Panc1 (cell line): ENCODE data around the gene BBX. TPM values are rescaled to one million over a fixed set of nuclear protein-coding genes. Genes with fewer than 3 reads are reported as not detected.

ENCODE experiments used
- ATAC-seq: fragments of 200-7000 bp; cut with Tn5 transposase; 2 replicates; pipeline ENCODE4 v1.9.1; 2020; ENCODE audit warnings: mild to moderate bottlenecking, moderate library complexity
- BruUV-seq: library from RNA; stranded (reverse); fragments of 400-500 nt; replicated peaks from 2 replicates; lab custom pipeline; 2021; lab: Mats Ljungman, UMichigan
- CTCF ChIA-PET: fragments of 300-600 bp; sonication (Branson Sonifier 250); formaldehyde crosslinking; loops from one replicate; lab custom pipeline; 2022; ENCODE audit warnings: antibody characterized with exemption; lab: Charles Lee
- POLR2A ChIA-PET: fragments of 300-600 bp; sonication (Branson Sonifier 250); formaldehyde crosslinking; loops from one replicate; lab custom pipeline; 2022; ENCODE audit warnings: antibody characterized with exemption; lab: Charles Lee
- DNase-seq: peaks from one replicate; pipeline ENCODE4 v3.0.0-alpha.2; 2010; ENCODE audit warnings: low read depth, low spot score
- H3K27ac ChIP-seq: 2 replicates; pipeline ENCODE4 v1.5.1; 2011; ENCODE audit warnings: mild to moderate bottlenecking, low read length, inconsistent platforms
- H3K27me3 ChIP-seq: fragments of 200-500 bp; sonication (Bioruptor generic); 2 replicates; pipeline ENCODE4 v1.6.0; 2014; ENCODE audit warnings: low read length, inconsistent platforms; ENCODE audit not compliant: control insufficient read depth, insufficient read depth
- H3K36me3 ChIP-seq: fragments of 200-500 bp; sonication (Bioruptor generic); 2 replicates; pipeline ENCODE4 v1.5.1; 2014; ENCODE audit warnings: inconsistent platforms, mild to moderate bottlenecking, low read length, moderate library complexity; ENCODE audit not compliant: control insufficient read depth, insufficient read depth
- H3K4me1 ChIP-seq: 2 replicates; pipeline ENCODE4 v1.5.1; 2011; ENCODE audit warnings: inconsistent platforms, mild to moderate bottlenecking, low read length, moderate library complexity; ENCODE audit not compliant: control insufficient read depth, insufficient read depth
- H3K4me3 ChIP-seq, 2 experiments: 2 replicates each; pipeline ENCODE4 v1.5.1; 2011 to 2012; ENCODE audit warnings: low read depth in 2 of 2, low read length in 2 of 2, mild to moderate bottlenecking in 2 of 2, inconsistent platforms in 1 of 2, moderate library complexity in 1 of 2
- H3K9me3 ChIP-seq: fragments of 200-500 bp; sonication (Bioruptor generic); 2 replicates; pipeline ENCODE4 v1.5.1; 2014; ENCODE audit warnings: low read depth, mild to moderate bottlenecking, inconsistent platforms, low read length, moderate library complexity; ENCODE audit not compliant: control insufficient read depth, insufficient read depth
- CTCF ChIP-seq: fragments of 450-650 bp; IDR thresholded peaks from 2 replicates; pipeline ENCODE4 v1.5.1; 2017; ENCODE audit warnings: mild to moderate bottlenecking
- POLR2AphosphoS5 ChIP-seq: IDR thresholded peaks from 2 replicates; pipeline ENCODE4 v1.6.1; 2012; ENCODE audit warnings: mild to moderate bottlenecking, low read depth, low read length, moderate library complexity
- REST ChIP-seq, 2 experiments: IDR thresholded peaks; 2 replicates each; pipeline ENCODE4 v1.6.1; 2011 to 2012; ENCODE audit warnings: low read depth in 2 of 2, control low read depth in 1 of 2, low read length in 1 of 2, mild to moderate bottlenecking in 1 of 2, moderate library complexity in 1 of 2; ENCODE audit not compliant: insufficient read depth in 1 of 2
- SIN3A ChIP-seq: IDR thresholded peaks from 2 replicates; pipeline ENCODE4 v1.6.1; 2012; ENCODE audit warnings: low read depth, mild to moderate bottlenecking, low read length, moderate library complexity, borderline replicate concordance; ENCODE audit not compliant: insufficient read depth
- TCF7L2 ChIP-seq: IDR thresholded peaks from 2 replicates; pipeline ENCODE4 v1.6.1; 2011; ENCODE audit warnings: mild to moderate bottlenecking, low read depth, low read length, inconsistent platforms
- in situ Hi-C: cut with HindIII; loops from 2 replicates; pipeline ENCODE4 v1.10.0; 2016; ENCODE audit warnings: low sequenced_read_pairs, low pct_unique_long_range_greater_than_20kb
- intact Hi-C: fragments of 100-400 bp; cut with micrococcal nuclease; formaldehyde crosslinking; loops from one replicate; pipeline ENCODE4 v1.10.0; 2022; ENCODE audit not compliant: unreplicated experiment
- total RNA-seq: library from RNA; stranded (reverse); gene quantifications from one replicate; pipeline ENCODE4 v1.2.1, GENCODE V29; 2021; ENCODE audit not compliant: unreplicated experiment

BBX gene
- total RNA-seq, 1 experiment from 2014 or later: 28.5 TPM

- Histone ChIP-seq H3K4me3 (no peak overlapping the region), H3K4me1 (no peaks in the 10 kb centered on the region), H3K36me3 (no peaks in the 10 kb centered on the region), H3K9me3 (no peaks in the 10 kb centered on the region), H3K27me3 (no peaks in the 10 kb centered on the region), H3K27ac (no peak overlapping the region)
- BruUV-seq: no TSS peak
- TF ChIP-seq TCF7L2 (no peak), REST (IDR thresholded peaks at IDR 0.05; ENCODE audit: insufficient read depth in 1 of 2, low read depth in 2 of 2, low read length in 1 of 2) (no peak), CTCF (no peak), SIN3A (no peak), POLR2AphosphoS5 (no peak)
- intact Hi-C loops (no loop called here), in situ Hi-C loops (no loop called here)
- ATAC-seq: no peak
- no peak for DNase-seq
- POLR2A ChIA-PET: interaction anchor here (0.6 kb wide), 1 partner anchor 375 kb away, joined by 4 read pairs; no protein-coding TSS in a partner anchor
- CTCF ChIA-PET: no interaction called here
Observed at GRCh38 chr3:107729686-107730085, 206.9 kb downstream of the BBX start.

GRCh38 chr3:107734317-107734716 is 211.6 kb downstream of the BBX start:
- TF ChIP-seq REST (IDR thresholded peaks at IDR 0.05; ENCODE audit: insufficient read depth in 1 of 2, low read depth in 2 of 2, low read length in 1 of 2) (no peak), POLR2AphosphoS5 (no peak), CTCF (no peak), SIN3A (no peak)
- POLR2A ChIA-PET: no interaction called here
- Histone ChIP-seq H3K4me1 (no peaks in the 10 kb centered on the region), H3K27ac (no peak overlapping the region), H3K36me3 (no peaks in the 10 kb centered on the region), H3K4me3 (no peak overlapping the region), H3K9me3 (no peaks in the 10 kb centered on the region), H3K27me3 (no peaks in the 10 kb centered on the region)
- intact Hi-C loops: no loop called here
- DNase-seq (no peak), ATAC-seq (no peak)
- in situ Hi-C loops: no loop called here
- no TSS peak for BruUV-seq
- CTCF ChIA-PET: no interaction called here
